Stimulated activated CD8-positive, alpha-beta memory T cell treated with anti-CD3 and anti-CD28 coated beads, Interleukin-15, amount 100 ng/mL, for 24 hours (primary cell): ENCODE measurements around the gene SLC4A1.

Experiments used
- DNase-seq: peaks from one replicate; pipeline ENCODE4 v3.0.0-alpha.2; 2020; ENCODE audit warnings: low read depth

The SLC4A1 gene

DNA sequence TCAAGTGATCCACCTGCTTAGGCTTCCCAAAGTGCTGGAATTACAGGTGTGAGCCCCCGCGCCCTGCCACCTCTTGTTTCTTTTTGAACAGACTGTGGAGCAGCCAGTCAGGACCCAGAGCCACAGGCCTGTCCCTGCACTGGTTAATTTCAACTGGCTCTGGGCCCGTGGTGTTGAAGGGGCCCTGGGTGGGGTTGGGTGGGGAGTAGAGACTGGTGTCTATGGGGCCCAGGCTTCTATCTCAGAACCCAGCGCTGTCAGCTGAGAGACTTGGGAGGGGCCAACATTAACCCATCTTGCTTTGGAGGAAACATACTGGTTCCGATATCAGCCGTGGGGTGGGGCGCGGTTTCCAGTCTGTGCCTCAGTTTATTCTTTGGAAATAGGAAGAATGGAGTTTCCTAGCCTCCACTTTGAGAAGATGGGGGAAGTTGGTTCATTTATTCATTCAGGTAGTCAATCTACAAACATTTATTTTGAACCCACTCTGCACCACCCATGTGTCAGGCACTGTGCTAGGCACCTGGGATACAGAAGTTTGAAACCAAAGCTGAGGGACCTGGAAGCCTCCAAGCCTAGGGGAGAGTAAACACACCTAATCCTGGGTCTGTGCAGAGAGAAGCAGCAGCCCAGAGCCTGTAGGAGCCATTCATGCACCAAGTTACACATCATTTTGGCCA lies 15.5 kb upstream of the SLC4A1 start:
- DNase-seq, result no peak

DNA sequence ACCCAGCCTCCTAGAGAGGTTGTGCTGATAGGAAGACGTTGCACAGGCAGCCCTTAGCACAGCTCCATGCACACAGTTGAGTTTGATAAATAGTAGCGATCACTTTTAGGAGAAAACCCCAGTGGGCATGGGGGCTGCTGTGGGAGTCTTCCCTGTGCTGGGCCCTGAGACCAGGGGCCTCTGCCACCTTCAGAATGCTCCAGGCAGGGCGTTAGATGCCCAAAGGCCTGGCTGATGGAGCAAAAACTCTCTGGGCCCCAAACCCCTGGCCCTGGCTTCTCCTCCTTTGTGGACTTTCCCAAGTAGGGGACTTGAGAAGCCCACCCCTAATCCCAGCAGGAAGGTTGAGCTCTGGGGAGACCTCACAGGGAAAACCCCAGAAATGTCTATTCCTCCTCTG lies 14.3 kb upstream of the SLC4A1 start:
- DNase-seq, result no peak

DNA sequence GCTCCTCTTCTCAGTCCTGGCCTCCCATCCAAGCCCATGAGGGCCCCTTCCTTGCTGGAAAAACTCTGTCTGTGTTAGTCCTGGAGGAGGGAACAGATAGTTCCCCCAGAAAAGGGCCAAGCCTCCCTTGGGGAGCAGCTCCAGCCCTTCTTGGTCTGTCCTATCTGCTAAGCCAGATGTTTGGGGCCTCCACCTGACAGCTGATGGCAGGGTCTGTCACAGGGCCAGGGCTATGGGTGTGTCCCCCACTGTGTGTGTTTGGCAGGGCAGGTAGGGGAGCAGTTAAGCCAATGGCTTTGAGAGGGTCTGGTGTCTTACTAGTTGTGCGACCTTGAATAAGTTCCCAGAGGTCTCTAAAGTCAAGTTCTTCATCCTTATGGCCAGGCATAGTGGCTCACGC lies 13.6 kb upstream of the SLC4A1 start:
- DNase-seq, result no peak

DNA sequence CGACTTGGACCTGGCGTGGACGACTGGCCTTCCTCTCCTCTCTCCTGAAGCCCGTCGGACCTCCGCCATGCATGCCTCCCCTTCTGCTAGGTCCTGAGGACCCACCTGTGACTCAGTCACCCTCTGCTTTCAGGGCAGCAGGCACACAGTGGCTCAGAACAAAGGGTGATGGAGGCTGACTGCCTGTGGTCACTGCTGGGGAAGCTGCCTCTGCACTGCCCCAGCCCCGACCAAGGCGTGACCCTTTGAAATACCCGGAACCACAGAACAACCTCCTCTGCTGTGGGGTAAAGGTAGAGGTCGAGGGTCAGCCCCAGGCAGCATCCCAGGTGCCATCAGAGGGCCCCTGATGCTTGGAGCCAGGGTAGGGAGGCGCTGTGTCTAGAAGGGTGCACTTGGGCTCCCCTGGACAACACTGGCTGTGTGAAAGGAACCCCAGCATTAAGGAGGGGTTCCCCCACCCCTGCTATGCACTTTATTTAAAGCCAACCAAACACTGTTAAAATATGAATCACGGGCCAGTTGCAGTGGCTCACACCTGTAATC lies 12.5 kb upstream of the SLC4A1 start:
- no peak for DNase-seq

DNA sequence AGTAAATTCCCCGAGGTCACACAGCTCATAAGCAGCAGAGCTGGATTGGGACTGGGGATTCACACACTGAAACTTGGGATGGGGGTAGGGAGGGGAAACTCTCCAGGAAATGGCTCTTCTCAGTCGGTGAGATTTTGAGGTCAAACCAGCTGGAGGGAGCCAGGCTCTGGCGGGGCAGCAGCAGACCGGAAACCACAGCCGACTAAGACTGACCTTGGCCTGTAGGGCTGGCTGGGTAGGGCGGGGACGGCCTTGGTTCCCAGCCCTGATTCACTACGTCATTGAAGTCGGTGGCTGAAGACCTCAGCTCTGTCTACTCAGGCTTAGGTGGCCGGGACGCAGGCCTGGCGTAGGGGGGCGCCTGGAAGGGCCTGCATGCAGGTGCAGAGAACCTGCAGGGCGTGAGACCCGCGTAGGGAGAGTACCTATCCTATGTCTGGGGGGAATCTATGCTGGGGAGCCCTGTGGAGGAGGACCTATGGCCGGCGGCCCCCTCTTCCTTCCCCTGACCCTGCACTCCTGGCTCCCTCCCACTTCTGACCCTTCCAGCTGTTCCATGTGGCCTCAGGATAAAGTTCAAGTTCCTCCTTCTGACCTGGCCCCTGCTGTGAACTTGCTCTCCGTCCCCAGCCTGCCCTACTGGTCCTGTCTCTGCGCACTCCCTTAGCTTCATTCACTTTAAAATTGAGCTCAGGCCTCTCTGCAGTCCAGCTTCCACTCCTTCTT lies 11.9 kb upstream of the SLC4A1 start:
- DNase-seq, result no peak

DNA sequence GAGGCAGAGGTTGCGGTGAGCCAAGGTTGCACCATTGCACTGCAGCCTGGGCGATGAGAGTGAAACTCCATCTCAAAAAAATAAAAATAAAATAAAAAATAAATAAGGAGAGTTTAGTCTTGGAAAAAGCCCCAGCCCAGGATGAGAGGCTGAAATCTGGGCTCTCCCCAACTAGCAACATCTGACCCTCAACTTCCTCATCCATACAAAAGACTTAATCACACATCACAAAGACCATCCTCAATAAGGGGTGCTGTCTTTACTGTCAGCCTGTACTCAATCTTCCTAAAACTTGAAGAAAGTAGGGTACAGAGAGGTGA lies 11.4 kb upstream of the SLC4A1 start:
- DNase-seq, result no peak

DNA sequence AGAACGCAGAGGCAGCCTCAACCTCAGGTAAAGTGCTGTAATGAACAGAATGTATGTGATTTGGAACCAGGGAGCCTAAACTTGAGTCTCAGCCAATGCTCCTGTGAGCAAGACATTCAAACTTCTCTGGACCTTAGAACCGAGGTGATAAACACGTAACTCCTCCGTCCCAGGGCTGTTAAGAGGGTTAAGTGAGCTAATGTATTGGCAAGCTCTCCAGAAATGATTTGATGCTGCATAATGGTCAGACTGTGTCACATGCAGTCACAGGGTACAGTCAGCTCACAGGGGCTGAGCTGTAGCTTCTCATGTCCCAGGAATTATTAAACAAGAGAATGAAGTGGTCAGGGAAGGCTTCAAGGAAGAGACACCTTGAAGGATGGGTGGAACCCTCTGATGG lies 10.0 kb upstream of the SLC4A1 start:
- no peak for DNase-seq

DNA sequence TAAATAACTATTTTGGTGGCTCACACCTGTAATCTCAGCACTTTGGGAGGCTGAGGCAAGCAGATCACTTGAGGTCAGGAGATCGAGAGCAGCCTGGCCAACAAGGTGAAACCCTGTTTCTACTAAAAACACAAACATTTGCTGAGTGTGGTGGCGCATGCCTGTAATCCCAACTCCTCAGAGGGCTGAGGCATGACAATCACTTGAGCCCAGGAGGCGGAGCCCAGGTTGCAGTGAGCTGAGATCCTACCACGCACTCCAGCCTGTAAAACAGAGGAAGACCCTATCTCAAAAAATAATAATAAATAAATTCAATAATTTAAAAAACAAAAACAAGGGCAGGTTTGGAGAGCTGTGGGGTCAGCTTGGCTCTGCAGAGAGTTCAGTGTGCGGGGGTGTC lies 5.7 kb upstream of the SLC4A1 start:
- DNase-seq, result no peak

DNA sequence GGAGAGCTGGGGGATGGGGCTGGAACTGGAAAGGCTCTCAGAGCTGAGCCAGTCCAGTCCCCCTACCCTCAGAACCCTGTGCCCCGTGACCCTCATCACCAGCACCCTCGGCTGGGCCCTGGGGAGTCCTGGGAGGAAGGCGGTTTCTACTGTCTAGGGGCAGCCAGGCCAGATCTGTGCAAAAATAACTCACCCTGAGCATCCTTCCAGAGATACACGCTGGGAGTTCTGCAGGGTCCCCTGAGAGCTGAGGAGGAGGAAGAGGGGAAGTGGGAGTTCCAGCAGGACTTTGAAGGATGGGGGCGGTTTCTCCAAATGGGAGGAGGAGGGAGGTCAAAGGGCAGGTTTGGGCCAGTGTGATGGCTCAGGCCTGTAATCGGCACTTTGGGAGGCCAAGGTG lies 5.0 kb upstream of the SLC4A1 start:
- no peak for DNase-seq

DNA sequence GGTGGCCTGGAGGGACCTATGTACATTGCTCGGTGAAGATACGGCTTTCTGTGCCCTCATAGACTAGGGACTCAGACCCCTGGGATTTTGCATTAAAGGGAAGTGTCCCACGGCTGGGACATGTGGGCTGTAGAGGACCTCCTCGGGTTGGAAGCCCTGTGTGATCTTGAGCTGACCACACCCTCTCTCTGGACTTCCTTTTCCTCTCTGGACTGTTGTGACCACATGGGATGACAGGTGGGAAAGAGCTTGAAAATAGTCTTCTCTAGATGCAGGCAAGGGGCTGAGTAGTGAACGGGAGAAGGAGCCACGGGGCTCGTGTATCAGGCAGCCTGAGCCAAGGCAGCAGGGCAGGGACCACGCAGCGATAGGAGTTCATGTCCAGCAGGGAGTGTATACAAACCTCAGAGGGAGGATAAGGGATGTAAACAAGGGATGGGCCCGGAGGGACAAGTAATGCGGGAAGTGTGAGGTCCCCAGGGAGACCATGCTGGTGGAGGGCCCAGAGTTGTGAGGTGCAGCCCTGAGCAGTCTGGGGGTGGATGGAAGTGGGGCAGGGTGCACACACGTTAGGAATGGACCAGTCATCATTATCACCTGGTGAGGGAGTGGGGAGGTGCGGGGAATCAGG lies 4.5 kb upstream of the SLC4A1 start:
- DNase-seq, result no peak

DNA sequence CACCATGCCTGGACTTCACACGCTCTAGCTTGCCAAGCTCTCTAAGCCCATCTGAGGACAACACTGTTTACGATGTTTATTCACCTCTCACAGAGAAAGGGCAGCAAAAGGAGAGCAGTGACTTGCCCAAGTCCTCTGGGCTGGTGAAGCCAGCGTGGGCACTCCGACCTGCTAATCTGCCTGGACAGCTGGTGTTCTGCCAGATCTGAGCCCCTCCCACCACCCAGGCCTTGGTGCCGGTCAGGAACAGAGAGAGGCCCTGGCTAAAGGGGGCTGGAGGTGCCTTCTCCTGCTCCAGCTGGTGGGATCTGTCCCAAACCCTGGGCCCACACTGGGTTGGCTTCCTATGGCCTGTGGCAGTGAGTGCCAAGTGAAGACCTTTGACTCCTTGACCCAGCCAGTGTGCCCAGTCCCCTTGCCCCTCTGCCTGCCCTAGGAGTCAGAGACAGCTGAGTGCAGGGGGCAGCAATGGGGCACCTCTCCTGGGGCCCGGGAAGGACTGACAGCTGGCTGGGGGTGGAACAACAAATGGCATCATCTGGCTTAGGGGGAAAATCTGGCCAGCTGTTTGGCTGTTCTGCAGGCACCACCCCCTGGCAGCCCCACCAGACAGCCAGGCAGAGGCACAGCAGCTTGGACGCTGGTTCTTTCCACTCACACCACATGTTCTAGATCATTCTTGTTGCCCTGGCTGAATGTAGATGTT lies 1.8 kb upstream of the SLC4A1 start:
- DNase-seq, result no peak

DNA sequence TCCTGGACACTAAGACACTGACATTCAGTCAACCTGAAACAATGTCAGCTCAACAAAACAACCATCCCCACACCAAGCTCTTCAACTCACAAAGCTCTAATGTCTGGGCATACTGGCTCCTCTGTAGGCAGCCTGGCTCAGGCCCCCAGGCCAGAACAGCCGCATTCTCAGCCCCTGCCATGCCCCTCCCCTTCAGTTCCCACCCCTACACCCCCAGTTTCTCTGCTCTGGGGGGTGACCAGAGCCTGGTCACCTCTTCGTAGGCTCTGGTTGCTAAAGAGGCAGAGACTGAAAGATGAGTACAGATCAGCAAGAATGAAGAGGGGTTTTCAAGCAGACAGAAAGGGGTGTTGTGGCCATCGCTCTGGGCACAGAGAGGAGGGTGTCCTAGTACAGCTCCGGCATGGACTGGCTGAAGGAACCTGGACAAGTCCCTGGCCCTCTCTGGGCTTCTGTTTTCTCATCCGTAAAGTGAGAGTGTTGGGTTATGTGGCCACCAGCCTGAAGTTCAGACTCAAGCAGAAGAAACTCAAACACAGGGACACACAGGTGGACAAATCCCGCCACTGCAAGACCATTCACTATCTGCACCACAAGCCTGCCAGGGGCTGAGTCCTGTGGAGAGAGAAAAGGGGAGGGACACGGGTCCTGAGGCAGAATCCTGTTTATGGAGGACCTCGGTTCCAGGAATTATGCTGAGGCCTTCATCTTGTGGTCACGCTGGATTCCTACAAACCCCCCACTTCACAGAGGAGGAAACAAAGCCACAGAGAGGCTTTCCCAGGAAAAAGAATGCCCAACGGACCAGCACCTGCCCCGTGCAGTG lies 987 bp upstream of the SLC4A1 start:
- no peak for DNase-seq

DNA sequence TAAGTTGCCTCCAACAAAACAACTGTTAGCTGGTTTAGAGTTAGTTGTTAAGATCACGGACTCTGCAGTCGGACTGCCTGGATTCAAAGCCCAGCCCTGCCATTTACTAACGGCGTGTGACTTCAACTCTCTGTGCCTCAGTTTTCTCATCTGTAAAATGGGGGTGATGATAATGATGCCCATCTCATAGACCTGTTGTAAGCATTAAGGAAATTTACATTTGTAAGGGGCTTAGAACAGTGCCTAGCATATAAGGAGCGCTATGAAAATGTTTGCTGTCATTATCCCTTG lies 825 bp downstream of the SLC4A1 start:
- DNase-seq, result no peak

DNA sequence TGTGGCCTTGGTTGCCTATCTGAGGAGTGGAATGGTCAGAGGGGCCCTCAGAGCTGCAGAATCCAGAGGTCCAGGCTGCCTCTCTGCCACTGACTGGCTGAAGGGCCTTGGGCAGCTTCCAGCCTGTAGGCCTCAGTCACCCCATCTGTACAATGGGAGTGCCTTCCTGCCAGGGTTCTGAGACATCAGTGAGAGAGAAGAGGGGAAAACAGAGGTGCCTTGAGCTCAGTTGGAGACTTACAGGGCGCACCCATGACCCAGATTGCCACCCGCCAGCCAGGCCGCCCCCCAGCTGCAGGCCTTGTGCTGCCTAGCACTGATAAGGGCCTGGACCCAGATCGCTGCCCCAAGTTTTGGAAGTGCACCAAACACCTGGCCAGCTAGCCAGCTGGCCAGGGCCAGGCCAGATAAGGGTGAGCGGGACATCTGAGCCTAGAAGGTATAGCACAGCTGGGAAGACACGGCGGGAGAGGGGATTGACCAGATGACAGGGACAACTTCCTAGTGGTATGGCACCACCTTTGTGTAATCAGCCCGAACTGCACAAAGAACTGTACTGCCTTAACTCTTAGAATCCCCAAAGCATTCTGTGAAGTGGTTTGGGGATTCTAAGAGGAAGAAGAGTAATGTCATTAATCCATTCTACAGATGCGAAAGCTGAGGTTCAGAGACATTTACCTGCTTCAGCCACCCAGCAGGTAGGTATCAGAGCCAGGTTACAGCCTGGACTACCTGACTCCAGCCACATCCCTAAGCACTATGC lies 1.4 kb downstream of the SLC4A1 start:
- DNase-seq, result no peak

DNA sequence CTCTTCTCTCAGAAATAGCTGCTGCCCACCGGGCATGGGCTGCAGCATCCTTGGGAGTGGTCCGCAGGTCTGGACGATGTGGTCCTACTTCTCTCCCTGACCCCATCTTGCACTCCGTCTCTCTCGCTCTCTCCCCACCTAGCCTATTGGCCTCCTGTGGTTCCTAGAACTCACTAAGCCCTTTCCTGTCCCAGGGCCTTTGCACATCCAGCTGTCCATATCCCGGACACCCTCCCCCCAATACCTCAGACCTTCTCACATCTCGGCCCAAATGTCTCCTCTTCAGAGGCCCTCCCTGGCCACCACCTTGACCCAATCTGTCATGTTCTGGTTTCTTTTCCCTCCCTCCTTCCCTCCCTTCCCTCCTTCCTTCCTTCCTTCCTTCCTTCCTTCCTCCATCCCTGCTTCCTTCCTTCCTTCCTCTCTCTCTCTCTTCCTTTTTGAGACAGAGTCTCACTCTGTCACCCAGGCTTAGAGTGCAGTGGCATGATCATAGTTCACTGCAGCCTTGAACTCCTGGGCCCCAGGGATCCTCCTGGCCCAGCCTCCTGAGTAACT lies 4.5 kb downstream of the SLC4A1 start:
- no peak for DNase-seq

DNA sequence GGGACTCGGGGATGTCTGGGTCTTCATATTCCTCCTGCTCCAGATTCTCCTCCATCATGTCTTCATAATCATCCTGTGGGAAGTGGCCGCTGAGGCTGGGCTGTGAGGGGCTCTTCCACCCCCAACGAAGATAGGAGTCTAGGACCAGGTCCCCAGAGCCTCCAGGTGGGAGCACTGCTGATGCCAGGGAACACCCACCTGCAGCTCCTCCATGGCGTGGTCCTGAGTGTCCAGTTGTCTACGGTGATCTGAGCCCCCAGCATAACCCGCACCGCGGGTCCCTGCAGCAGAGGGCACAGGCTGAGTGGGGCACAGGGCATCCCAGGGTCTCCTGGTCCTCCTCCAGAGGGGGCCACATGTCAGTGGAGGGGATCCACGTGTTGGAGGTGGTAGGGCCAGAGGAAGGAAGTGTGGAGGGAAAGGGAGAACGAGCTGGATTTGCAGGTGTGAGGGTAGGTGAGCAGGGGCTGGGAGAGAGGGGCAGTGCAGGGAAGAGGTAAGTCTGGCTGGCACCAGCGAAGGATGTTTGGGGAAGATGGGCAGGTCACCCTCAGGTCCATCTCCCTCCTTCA lies 5.2 kb downstream of the SLC4A1 start:
- no peak for DNase-seq

DNA sequence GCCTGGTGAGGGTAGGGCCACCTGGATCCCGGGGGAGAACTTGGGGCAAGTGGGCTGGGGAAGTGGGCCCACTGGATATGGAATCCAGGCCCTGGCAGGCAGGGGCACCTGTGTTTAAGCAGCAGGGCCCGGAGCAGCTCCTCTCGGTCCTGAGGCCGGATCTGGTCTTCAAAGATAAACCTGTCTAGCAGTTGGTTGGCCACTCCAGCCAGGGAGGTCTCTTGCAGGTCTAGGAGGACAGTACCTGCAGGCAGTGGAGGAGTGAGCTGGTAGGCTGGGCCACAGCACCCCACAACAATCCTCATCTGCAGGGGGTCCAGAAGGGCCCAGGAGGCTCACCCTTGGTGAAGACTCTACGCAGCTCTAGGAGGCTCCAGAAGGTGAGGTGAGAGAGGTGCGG lies 7.6 kb downstream of the SLC4A1 start:
- no peak for DNase-seq

DNA sequence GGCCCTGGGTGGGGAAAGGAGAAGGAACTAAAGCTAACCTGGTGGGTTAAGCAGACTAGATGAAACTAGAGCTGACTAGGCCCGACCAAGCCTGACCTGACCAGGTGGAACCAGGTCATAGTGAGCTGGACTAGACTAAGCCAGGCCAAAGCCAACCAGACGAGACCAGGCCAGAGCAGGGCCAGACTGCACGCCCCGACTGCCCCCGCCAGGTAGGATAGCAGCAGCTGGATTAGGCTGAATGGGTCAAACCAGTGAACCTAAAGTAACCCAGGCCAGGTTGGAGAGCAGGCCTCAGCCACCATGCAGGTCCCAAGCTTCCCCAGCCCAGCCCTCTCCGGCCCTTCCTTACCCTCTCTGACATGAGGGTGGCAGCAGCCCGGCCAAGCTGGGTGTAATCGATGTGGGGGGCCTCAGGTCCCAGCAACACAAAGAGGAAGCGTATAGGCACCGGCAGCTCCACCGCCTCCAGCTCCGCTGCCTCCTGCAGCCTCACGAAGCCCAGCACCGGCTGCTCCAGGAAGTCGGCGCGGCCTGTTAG lies 9.1 kb downstream of the SLC4A1 start:
- no peak for DNase-seq

DNA sequence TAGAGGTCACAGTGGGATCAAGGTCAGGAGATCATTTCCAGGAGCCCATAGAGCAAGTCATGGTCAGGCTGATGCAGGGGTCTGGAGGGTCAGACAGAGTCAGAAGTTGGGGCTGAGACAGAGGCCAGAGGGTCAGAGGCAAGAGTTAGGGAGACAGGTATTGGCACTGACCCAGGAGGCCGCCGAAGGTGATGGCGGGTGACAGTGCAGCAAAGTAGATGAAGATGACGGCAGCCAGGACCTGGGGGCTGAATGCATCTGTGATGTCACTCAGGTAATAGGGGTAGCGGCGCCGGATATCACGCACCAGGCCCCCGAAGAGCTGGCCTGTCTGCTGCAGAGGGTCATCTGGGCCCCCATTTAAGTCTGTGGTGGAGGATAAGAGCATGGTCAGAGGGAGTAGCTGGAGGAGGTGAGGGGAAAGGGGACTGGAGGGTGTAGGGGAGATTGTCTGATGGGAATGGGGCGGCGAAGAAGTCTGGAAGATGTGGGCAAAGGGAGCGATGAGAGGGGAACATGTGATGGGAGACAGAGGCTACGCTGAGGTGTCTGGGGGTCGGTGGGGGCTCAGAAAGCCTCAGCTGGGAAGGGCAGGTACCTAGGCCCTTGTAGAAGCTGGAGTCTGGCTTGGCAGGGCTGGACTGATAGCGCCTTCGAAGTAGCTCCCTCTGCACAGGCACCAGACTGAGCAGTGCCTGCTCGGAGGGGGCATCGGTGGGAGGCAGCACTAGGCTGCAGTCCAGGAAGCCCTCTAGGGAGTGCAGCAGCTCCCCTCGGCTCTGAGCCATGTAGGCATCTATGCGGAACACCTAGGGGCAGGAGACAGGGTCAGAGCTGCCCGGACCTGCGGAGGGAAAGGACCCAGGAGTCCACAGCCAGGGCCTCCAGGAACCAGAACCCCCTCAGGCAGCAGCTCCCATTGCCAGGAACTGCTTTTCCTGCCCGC lies 9.8 kb downstream of the SLC4A1 start:
- no peak for DNase-seq
